ENCODE results near the gene GSTM2.
"Not testable (repeated sequence)": the region's sequence is repeated elsewhere in the genome, so short reads cannot be mapped to it uniquely, and the experiment has no call there.

Gene GSTM2

DNA sequence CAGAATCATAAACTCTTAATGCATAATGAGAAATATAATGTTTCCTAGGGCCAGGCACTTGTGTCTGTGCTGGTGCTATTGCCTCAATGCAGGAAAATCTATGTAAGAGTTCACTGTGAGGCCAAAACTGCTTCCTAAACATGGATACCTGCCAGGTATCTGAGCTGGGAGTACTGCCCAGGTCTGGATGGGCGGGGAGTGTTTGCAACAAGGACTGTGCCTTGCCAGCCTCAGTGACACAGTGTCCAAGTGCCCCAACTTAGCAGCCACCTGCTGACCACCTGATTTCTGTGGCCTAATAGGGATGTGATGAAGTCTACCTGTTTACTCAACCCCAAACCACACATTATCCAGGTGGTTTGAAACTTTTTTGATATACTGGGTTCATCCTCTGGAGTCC, 17.5 kb downstream of the GSTM2 start:
- not testable (repeated sequence) for DNase-seq

DNA sequence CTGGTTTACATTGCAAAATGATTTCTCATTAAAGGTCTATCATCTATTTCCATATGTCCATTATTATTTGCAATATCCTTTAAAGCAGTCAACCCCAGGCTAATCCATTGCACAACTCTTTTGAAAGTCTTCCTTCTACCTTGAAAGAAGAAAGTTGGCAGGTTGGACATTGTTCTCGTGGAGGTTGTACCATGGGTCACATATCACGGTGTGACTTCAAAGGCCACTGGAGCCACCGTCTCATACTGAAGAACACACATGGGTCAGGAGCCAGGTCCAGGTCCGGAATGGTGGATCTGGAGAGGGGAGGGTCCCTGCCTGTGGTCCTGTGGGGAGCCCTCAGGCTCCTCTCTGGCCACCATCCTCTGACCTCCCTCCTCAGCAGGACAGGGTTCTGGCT, 18.0 kb downstream of the GSTM2 start:
- not testable (repeated sequence) for DNase-seq

DNA sequence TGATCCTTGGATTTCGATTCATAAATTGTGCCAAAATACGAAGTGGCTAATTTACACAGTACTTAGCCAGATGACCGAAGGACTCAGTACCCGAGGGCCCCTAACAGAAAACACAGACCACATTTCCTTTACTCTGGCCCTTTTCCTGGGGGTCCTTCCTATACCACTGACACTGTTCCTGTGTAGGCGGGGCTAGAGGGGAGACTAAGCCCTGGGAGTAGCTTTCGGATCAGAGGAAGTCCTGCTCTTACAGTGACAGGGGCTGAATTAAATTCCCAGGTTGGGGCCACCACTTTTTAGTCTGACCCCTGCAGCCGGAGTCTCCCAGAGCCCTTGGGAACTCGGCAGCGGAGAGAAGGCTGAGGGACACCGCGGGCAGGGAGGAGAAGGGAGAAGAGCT, 19.3 kb downstream of the GSTM2 start:
- DNase-seq = not testable (repeated sequence)

DNA sequence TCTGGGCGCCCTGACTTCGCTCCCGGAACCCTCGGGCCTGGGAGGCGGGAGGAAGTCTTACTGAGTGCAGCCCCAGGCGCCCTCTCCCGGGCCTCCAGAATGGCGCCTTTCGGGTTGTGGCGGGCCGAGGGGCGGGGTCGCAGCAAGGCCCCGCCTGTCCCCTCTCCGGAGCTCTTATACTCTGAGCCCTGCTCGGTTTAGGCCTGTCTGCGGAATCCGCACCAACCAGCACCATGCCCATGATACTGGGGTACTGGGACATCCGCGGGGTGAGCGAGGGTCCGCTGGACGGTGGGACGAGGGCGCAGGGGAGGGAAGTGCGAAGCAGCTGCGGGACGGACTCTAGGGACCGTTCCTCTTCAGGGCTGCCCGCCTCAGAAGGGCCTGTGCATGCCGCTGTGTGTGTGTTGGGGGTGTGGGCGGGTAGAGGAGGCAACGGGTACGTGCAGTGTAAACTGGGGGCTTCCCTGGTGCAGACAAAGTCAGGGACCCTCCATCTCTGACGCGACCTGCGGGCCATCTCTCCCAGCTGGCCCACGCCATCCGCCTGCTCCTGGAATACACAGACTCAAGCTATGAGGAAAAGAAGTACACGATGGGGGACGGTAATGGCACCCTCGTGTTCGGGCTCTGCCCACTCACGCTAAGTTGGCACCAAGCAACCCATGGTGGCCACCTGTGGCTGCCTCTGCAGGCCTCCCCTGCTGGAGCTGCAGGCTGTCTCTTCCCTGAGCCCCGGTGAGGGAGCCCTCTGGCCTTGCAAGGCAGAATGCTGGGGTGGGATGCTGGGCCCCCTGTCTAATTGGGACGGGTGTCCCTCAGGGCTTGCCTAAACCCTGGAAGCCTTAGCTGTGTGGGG, 20.0 kb downstream of the GSTM2 start, which contains the start of gene GSTM1:
Gene GSTM1, plus strand, starts transcription at position 177 of the 859 bp plus-strand sequence. Its CDS starts 57 bp downstream, at position 234.
- DNase-seq = no peak

DNA sequence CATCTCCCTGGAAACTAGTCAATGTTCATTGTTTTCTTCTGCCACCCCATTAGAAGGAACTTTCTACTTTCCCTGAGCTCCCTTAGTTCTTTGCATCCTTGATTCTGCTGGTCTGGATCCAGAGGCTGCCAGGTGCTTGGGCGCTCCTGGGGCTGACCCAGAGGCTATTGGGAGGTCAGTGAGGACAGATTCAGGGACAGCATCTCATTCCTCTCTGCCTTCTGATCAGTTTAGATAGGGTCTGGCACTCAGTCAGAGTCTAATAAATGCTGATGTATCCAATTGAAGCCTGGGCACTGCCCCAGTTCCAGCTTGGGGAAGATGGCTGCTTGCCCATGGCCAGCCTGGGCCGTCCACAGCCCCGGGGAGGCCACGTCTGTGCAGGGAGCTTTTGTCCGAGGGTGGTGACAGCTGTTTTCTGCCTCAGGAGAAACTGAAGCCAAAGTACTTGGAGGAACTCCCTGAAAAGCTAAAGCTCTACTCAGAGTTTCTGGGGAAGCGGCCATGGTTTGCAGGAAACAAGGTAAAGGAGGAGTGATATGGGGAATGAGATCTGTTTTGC, 22.1 kb downstream of the GSTM2 start:
- no peak for DNase-seq

DNA sequence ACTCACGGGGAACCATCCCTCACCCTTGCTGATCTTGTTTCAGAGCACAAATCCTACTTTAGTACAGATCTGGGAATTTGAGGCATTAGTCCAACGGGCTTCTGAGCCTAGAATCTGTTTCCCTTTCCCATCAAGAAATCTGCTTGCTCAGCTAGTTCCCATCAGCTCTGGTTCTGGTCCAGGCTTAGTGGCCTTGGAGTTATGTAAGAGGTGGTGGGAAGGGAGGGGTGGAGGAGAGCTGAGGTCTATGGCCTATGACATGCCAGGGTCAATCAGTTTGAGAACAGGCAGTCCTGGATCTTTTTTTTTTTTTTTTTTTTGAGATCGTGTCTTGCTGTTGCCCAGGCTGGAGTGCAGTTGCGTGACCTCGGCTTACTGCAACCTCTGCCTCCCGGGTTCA, 23.9 kb downstream of the GSTM2 start:
- DNase-seq = no peak

DNA sequence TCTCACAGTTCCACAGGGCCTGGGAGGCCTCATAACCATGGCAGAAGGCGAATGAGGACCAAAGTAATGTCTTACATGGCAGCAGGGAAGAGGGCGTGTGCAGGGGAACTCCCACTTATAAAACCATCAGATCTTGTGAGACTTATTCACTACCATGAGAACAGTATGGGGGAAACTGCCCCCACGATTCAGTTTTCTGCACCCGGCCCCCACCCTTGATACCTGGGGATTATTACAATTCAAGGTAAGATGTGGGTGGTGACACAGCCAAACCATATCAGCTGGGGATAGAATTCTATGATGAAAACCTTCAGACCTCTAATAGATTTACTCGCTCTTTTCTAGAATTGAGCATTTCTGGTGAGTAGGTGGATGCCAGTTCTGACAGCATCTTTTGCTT, 26.5 kb downstream of the GSTM2 start:
- not testable (repeated sequence) for DNase-seq

DNA sequence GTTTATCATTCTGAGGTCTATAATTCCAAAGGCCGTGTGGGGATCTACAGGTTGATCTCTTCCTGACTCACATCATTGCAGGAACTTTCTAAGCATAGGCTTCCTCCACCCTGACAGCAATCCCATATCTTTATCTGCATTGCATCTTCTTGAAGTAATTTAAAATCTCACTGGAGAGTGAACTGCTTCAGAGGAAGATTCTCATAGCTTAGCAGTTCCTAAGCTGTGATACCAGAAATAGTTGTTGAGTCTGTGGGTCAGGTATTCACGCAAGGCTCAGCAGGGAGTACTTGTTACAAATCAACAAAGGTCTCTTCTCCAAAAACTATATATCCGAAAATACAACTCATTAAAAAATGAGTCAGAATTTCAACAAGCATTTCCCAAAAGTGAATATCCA, 27.3 kb downstream of the GSTM2 start:
- not testable (repeated sequence) for DNase-seq

DNA sequence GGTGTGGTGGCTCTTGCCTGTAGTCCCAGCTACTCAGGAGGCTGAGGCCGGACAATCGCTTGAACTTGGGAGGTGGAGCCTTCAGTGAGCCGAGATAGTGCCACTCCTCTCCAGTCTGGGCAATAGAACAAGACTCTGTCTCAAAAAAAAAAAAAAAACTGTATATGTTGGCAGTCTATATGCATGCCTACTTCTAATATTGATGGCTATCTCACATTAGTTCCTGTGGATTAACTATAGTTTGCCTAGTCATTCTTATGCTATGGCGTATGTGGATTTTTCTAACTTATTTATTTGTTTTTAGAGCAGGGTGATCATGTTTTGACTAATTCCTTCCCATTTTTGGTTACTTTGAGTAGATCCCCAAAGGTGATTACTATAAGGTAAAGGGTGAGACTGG, 29.2 kb downstream of the GSTM2 start:
- DNase-seq = no peak

DNA sequence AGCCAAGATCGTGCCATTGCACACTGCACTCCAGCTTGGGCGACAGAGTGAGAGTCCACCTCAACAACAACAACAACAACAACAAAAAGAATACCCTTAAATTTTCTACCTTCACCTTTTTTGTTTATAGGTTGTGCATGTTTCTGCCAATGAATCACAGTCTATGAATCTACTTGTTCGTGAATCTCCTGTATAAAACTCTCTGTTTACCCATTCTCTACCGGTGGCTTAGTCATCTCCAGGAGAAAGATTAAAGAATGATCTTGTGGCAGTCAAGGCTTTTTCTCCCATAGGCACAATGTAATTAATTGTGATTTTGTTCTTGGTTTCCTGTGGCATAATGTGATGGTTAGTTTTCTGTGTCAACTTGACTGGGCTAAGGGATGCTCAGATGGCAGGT, 30.0 kb downstream of the GSTM2 start:
- DNase-seq = not testable (repeated sequence)

DNA sequence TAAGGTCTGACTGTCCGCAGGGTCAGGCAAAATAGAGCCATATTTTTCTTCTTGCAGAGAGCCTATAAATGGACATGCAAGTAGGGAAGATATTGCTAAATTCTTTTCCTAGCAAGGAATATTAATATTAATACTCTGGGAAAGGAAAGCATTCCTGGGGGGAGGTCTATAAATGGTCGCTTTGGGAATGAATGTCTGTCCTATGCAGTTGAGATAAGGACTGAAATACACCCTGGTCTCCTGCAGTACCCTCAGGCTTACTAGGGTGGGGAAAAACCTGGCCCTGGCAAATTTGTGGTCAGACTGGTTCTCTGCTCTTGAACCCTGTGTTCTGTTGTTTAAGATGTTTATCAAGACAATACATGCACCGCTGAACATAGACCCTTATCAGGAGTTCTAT, 35.1 kb downstream of the GSTM2 start:
- not testable (repeated sequence) for DNase-seq

DNA sequence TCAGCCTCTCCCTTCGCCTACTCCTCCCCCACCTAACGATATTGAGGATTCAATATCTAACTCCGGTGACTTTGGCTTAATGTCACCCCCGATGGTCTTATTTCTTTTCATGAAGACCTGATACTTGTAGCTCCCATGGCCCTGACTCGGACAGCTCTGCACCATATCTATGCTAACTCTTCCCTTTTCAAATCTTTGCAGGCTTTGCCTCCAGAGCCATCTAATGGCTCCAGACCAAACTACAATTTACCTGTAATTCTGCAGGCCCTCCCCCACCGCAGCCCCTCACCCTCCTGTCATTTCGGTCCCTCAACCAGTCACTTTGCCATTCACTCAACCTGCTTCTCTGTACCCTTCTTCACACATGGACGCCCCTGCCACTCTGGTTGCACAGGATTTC, 36.3 kb downstream of the GSTM2 start:
- DNase-seq = no peak

DNA sequence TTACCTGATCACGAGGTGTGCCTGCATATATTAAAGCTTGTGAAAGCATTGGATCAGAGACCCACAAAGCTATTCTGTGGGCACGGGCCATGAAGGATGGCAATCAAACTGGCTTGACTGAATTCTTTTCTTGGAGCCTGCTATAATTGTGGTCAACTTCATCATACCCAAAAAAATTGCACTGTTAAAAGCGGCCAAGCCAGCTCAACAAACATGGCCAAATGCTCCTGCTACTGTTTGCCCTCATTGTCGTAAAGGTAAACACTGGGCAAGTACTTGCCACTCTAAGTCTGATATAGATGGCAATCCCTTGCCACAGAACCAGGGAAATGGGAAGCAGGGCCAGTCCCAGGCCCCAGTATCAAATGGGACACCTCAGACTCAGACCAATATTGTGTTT, 37.6 kb downstream of the GSTM2 start:
- no peak for DNase-seq

DNA sequence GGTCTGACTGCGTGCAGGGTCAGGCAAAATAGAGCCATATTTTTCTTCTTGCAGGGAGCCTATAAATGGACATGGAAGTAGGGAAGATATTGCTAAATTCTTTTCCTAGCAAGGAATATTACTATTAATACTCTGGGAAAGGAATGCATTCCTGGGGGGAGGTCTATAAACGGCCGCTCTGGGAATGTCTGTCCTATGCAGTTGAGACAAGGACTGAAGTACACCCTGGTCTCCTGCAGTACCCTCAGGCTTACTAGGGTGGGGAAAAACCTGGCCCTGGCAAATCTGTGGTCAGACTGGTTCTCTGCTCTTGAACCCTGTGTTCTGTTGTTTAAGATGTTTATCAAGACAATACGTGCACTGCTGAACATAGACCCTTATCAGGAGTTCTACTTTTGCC, 41.1 kb downstream of the GSTM2 start:
- DNase-seq = not testable (repeated sequence)

DNA sequence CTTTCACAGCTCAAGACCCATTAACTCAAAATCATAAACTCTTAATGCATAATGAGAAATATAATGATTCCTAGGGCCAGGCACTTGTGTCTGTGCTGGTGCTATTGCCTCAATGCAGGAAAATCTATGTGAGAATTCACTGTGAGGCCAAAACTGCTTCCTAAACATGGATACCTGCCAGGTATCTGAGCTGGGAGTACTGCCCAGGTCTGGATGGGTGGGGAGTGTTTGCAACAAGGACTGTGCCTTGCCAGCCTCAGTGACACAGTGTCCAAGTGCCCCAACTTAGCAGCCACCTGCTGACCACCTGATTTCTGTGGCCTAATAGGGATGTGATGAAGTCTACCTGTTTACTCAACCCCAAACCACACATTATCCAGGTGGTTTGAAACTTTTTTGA, 42.0 kb downstream of the GSTM2 start:
- not testable (repeated sequence) for DNase-seq

DNA sequence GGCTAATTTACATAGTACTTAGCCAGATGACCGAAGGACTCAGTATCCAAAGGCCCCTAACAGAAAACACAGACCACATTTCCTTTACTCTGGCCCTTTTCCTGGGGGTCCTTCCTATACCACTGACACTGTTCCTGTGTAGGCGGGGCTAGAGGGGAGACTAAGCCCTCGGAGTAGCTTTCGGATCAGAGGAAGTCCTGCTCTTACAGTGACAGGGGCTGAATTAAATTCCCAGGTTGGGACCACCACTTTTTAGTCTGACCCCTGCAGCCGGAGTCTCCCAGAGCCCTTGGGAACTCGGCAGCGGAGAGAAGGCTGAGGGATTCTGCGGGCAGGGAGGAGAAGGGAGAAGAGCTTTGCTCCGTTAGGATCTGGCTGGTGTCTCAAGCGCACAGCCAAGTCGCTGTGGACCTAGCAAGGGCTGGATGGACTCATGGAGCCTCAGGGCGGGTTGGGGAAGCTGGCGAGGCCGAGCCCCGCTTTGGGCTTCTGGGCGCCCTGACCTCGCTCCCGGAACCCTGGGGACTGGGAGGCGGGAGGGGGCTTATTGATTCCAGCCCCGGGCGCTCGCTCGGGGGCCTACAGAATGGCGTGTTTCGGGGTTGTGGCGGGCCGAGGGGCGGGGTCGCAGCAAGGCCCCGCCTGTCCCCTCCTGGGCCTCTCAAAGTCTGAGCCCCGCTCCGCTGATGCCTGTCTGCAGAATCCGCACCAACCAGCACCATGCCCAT, 43.9 kb downstream of the GSTM2 start, which contains the start of gene GSTM5:
Gene GSTM5, plus strand, starts transcription at position 659 of the 728 bp plus-strand sequence. Its CDS starts 62 bp downstream, at position 721.
- DNase-seq = not testable (repeated sequence)

DNA sequence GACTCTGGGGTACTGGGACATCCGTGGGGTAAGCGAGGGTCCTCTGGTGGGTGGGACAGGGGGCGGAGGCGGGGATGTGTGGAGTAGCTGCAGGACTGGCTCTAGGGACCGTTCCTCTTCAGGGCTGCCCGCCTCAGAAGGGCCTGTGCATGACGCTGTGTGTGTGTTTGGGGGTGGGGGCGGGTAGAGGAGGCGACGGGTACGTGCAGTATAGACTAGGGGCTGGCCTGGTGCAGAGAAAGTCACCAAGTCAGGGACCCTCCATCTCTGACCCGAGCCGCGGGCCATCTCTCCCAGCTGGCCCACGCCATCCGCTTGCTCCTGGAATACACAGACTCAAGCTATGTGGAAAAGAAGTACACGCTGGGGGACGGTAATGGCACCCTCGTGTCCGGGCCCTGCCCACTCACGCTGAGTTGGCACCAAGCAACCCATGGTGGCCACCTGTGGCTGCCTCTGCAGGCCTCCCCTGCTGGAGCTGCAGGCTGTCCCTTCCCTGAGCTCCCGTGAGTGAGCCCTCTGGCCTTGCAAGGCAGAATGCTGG, 44.5 kb downstream of the GSTM2 start:
- DNase-seq = no peak

DNA sequence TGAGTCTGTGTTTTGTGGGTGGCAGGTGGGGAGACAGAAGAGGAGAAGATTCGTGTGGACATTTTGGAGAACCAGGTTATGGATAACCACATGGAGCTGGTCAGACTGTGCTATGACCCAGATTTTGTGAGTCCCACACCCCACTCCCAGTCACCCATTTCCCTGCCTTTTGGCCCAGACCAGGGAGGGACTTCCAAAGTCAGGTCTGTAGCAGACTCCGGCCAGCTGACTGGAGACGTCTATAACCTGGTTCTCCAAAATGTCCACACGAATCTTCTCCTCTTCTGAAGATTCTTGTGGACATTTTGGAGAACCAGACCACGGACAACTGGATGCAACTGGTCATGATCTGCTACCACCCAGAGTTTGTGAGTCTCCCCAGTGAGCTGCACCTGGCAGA, 45.8 kb downstream of the GSTM2 start:
- no peak for DNase-seq

DNA sequence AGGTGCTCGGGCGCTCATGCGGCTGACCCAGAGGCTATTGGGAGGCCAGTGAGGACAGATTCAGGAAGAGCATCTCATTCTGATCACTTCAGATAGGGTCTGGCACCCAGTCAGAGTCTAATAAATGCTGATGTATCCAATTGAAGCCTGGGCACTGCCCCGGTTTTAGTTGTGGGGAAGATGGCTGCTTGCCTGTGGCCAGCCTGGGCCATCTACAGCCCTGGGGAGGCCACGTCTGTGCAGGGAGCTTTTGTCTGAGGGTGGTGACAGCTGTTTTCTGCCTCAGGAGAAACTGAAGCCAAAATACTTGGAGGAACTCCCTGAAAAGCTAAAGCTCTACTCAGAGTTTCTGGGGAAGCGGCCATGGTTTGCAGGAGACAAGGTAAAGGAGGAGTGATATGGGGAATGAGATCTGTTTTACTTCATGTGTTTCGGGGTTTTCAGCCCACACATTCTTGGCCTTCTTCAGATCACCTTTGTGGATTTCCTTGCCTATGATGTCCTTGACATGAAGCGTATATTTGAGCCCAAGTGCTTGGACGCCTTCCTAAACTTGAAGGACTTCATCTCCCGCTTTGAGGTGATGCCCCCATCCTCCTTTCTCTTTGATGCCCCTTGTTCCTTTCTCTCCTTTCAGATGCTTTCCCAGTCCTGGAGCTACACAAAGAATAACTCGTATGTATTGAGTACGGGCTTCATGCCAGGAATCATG, 47.0 kb downstream of the GSTM2 start:
- no peak for DNase-seq

DNA sequence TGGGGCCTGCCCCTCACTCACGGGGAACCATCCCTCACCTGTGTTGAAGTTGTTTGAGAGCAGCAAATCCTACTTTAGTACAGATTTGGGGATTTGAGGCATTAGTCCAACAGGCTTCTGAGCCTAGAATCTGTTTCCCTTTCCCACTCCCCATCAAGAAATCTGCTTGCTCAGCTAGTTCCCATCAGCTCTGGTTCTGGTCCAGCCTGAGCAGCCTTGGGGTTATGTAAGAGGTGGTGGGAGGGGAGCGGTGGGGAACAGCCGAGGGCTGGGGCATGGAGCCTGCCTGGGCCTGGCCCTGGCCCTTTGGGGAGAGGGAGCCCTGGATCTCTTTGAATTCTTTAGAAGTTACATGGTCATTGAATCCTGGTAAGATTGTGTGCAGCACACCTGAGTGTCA, 48.3 kb downstream of the GSTM2 start:
- DNase-seq = no peak

DNA sequence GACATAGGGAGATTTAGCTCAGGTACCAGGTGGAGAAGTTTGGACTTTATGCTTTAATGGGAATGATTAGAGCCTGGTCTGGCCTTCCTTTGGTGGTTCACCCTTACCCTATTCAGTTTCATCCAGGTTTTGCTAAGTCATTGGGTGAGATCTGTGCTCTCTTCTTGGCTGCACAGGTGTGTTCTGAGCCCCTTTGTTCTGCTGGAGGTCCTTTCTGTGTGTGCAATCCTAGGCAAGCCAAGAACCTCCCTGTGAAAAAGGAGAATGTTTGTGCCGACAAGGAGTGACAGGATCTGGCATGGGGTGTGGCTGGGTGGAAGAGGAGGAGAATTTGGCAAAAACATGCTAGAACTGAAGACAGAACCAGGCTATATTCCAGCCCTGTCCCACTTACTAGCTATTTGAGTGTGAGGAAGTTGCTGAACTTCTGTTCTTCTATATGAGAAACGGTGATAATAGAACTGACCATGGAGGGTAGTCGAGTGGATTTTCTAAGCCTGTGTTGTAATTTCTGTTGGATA, 48.8 kb downstream of the GSTM2 start:
- DNase-seq = no peak

DNA sequence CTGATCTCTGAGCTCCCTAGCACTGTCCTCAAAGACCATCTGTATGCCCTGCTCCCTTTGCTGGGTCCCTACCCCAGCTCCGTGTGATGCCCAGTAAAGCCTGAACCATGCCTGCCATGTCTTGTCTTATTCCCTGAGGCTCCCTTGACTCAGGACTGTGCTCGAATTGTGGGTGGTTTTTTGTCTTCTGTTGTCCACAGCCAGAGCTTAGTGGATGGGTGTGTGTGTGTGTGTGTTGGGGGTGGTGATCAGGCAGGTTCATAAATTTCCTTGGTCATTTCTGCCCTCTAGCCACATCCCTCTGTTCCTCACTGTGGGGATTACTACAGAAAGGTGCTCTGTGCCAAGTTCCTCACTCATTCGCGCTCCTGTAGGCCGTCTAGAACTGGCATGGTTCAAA, 49.9 kb downstream of the GSTM2 start:
- DNase-seq = no peak

Data from stimulated activated CD4-positive, alpha-beta T cell treated with anti-CD3 and anti-CD28 coated beads, Interleukin-12 subunit alpha, Interleukin-12 subunit beta, amount 100 ng/mL, for 4 hours (primary cell).